Measurements from ENCODE around the gene IL20.

IL20 gene, protein sequence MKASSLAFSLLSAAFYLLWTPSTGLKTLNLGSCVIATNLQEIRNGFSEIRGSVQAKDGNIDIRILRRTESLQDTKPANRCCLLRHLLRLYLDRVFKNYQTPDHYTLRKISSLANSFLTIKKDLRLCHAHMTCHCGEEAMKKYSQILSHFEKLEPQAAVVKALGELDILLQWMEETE

DNA sequence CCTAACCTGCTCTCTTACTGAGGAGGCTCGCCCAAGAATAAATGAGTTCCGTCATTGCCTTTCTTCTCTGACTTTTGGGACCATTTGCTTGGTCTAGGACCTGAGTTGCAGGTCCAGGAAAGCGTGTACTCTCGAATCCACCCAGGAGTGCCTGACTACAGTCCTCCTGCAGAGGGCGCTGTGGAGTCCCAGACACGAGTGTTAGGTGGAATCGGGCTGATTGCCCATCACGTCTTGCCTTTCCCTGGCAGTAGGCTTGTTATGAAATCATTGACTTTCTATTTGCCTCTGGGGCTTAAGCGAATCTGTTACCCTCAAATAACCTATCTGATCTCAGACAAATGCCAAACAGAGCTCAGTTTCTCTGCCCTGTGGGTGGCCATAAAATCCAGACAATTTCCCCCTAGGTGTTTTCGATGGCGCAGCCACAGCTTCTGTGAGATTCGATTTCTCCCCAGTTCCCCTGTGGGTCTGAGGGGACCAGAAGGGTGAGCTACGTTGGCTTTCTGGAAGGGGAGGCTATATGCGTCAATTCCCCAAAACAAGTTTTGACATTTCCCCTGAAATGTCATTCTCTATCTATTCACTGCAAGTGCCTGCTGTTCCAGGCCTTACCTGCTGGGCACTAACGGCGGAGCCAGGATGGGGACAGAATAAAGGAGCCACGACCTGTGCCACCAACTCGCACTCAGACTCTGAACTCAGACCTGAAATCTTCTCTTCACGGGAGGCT is at the start of gene IL20:
Gene IL20, plus strand, starts transcription at position 685 of the 733 bp plus-strand sequence. CDS start 230 bp downstream, outside the sequence.
- TF ChIP-seq, protein P1, sequence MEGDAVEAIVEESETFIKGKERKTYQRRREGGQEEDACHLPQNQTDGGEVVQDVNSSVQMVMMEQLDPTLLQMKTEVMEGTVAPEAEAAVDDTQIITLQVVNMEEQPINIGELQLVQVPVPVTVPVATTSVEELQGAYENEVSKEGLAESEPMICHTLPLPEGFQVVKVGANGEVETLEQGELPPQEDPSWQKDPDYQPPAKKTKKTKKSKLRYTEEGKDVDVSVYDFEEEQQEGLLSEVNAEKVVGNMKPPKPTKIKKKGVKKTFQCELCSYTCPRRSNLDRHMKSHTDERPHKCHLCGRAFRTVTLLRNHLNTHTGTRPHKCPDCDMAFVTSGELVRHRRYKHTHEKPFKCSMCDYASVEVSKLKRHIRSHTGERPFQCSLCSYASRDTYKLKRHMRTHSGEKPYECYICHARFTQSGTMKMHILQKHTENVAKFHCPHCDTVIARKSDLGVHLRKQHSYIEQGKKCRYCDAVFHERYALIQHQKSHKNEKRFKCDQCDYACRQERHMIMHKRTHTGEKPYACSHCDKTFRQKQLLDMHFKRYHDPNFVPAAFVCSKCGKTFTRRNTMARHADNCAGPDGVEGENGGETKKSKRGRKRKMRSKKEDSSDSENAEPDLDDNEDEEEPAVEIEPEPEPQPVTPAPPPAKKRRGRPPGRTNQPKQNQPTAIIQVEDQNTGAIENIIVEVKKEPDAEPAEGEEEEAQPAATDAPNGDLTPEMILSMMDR (IDR thresholded peaks at IDR 0.05; ENCODE audit: low read depth, low read length) = peak; percentile 99
- DNase-seq (ENCODE audit: extremely low read depth, low read depth) = peak; percentile 69

DNA sequence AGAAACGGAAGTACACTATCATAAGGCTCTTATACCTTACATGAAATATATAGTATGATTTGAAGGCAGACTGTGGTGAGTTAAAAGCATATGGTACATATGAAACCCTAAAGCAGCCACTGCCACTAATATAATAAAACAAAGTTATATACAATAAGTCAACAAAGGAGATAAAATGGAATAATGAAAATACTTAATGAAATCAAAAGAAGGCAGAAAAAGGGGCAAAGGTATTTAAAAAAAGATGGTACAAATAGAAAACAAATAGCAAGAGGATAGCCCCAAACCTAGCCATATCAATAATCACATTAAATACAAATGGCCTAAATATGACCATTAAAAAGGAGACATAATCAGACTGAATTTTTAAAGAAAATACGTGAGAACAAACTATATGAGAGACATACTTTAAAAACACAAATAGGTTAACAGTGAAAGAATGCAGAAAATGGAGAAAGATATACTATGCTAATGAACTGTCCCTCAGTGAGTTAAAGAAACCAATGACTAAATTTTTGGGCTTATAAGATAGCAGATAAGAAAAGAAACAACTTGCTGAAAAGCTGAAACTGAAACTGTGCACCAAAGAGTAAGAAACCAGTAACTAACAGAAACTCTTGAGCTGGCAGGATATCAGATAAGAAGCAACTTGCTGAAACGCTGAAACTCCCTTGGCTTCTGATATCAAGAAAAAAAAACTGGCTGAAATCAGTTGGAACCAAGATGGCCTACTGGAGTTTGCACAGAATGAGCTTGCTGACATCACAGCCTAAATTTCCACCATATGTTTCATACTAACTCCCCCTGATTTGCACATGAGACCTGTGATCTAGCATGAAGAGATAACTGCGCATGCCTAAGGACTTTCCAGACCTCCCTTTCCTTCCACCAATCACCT is 48.8 kb upstream of the IL20 start:
- TF ChIP-seq, protein P1 (IDR thresholded peaks at IDR 0.05; ENCODE audit: low read depth, low read length) = no peak
- DNase-seq (ENCODE audit: extremely low read depth, low read depth) = no peak

DNA sequence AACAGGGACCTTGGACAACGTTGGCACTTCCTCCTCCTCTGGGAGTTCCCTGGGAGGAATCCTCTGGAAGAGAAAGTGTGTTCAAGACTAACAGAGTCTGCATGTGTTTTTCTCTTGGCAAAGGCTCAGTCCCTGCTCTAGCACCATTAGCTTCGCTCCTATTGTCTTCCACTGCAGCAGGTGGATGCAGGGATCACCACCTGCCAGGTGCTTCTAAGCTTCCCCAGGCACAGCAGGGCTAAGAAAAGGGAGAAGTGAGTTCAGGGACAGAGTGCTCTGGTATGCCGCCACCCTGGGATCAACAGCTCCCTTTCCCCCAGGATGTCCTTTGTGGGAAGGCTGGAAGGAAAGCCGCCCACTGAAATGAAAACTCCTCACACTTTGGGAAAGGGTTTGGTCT is 43.9 kb upstream of the IL20 start:
- no peak for DNase-seq (ENCODE audit: extremely low read depth, low read depth)
- TF ChIP-seq, protein P1 (IDR thresholded peaks at IDR 0.05; ENCODE audit: low read depth, low read length) = no peak

DNA sequence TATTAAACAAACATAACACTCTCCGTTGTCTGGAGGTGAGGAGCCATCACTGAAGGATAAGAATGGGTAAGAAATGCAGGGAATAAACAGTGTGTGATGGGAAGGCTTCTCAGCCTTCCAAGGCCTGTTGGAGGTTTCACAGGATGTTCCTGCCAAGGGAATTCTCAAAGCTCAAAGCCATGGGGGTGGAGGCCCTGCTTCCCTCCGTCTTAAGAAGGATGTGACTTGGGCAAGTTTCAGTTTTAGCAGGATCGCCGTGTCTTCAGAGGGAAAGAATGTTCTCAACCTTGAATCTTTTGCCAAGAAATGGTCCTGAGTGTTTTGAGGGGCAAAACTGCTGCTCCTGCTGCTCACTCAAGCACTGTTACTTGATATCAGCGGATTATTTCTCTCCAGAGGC is 41.7 kb upstream of the IL20 start:
- TF ChIP-seq, protein P1 (IDR thresholded peaks at IDR 0.05; ENCODE audit: low read depth, low read length) = no peak
- no peak for DNase-seq (ENCODE audit: extremely low read depth, low read depth)

DNA sequence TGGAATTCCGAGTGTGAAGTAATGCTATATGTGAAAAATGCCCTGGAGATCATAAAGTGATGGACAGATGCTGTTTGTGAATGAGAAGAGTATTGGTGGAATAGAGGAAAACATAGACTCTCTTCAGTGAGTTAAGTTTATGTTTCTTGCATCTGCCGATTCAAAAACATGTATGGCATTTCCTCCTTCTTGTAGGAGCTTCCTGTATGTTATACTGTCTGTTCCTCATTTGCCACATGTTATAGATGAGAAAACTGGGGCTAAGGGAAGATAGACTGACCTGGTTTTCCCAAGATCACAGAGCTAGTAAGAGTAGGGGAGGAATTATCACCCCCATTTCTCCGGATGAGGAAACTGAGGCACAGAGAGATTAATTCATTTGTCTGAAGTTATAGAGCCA is 41.1 kb upstream of the IL20 start:
- no peak for DNase-seq (ENCODE audit: extremely low read depth, low read depth)
- TF ChIP-seq, protein P1 (IDR thresholded peaks at IDR 0.05; ENCODE audit: low read depth, low read length) = no peak

DNA sequence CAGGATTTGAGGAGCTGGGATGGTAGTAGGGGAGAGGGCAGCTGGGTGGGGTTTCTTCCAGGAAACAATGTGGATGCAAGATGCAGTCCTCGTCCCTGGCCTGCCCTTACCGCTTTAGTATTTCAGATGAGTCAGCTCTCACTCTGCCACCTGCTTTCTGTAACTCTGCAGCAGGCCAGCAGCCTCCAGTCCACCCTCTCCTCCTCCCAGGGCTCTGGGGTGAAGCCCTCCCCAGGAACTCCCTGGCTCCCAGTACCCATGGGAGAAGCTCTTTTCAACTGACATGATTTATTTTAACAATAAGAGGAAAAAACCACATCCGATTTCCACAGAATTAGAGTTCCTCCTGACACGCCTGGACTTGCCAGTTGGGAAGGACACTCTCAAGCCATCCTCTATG is 39.0 kb upstream of the IL20 start:
- DNase-seq (ENCODE audit: extremely low read depth, low read depth) = no peak
- TF ChIP-seq, protein P1 (IDR thresholded peaks at IDR 0.05; ENCODE audit: low read depth, low read length) = no peak
